Activated CD8-positive, alpha-beta T cell treated with anti-CD3 and anti-CD28 coated beads for 36 hours (primary cell): ENCODE results near the gene KDM2A. TPM values are rescaled to one million over a fixed set of nuclear protein-coding genes. Genes with fewer than 3 reads are reported as not detected.

Experiments used
- ATAC-seq: fragments of 200-7000 bp; cut with Tn5 transposase; one replicate; pipeline ENCODE4 v1.10.0; 2021; ENCODE audit warnings: mild to moderate bottlenecking, moderate library complexity
- CTCF ChIA-PET: fragments of 350-600 bp; sonication (Branson Sonifier 250); formaldehyde crosslinking; loops from one replicate; lab custom pipeline; 2021; ENCODE audit warnings: antibody characterized with exemption; lab: Charles Lee
- POLR2A ChIA-PET: fragments of 350-600 bp; sonication (Branson Sonifier 250); formaldehyde crosslinking; loops from one replicate; lab custom pipeline; 2021; ENCODE audit warnings: antibody characterized with exemption; lab: Charles Lee
- DNase-seq: peaks from one replicate; pipeline ENCODE4 v3.0.0-alpha.2; 2020
- H3K27ac Mint-ChIP-seq: one replicate; pipeline ENCODE4 v1.8.0; 2021; ENCODE audit warnings: mild to moderate bottlenecking, mixed read lengths
- H3K27me3 Mint-ChIP-seq: one replicate; pipeline ENCODE4 v1.8.0; 2021; ENCODE audit warnings: mixed read lengths
- H3K36me3 Mint-ChIP-seq: one replicate; pipeline ENCODE4 v1.8.0; 2021; ENCODE audit warnings: low read depth, mixed read lengths
- H3K4me1 Mint-ChIP-seq: one replicate; pipeline ENCODE4 v1.8.0; 2021; ENCODE audit warnings: low read depth, mixed read lengths
- H3K4me3 Mint-ChIP-seq: one replicate; pipeline ENCODE4 v1.8.0; 2021; ENCODE audit warnings: mild to moderate bottlenecking, moderate library complexity, mixed read lengths
- H3K9me3 Mint-ChIP-seq: one replicate; pipeline ENCODE4 v1.8.0; 2021; ENCODE audit warnings: mixed read lengths
- CTCF ChIP-seq: fragments of 200-600 bp; IDR thresholded peaks from one replicate; pipeline ENCODE4 v1.8.0; 2022; ENCODE audit warnings: antibody characterized with exemption, mild to moderate bottlenecking
- intact Hi-C: fragments of 100-400 bp; cut with micrococcal nuclease; formaldehyde crosslinking; loops from one replicate; pipeline ENCODE4 v1.10.0; 2022
- total RNA-seq, 2 experiments: library from RNA; stranded (reverse); gene quantifications; one replicate each; pipeline ENCODE4 v1.2.3, GENCODE V29; 2021

KDM2A gene
- total RNA-seq, 2 experiments from 2014 or later = 79.6 to 88.1 TPM

DNA sequence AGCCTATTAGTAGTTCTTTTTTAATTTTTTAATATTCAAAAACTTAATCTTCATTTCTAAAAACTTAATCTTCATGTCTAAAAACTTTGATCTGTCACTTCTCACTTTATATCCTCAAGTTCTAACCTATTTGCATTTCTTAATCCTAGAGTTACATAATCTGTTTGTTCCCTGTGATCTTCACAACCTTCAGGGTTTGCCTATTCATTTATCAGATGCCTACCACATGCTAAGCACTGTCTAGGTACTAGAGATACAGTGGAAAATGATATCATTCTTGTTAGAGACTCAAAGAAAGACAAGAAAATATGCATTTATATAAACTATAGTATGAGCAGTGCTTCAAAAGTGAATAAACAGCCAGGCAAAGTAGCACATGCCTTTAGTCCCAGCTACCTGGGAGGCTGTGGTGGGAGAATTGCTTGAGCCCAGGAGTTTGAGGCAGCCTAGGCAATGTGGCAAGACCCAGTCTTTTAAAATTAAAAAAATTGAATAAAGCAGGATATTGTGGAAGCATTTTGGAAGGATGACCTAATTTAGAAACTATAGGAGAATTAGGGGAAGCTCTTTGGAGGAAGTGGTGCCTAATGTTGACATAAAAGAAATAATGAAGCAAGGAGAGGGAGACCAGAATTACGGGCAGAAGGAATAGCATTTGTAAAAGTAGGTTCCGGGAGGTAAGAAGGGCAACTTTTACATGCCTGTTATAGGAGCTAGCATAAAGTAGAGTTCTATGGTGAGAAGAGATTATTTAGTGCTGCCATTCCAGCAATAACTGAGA, 92.8 kb downstream of the KDM2A start:
- intact Hi-C loops = no loop called here
- H3K27ac Mint-ChIP-seq = peak overlapping the region; percentile 47
- TF ChIP-seq CTCF = no peak
- CTCF ChIA-PET = interaction anchor here (1.4 kb wide), 1 partner anchor 25 kb away, joined by 4 read pairs; no protein-coding TSS in a partner anchor
- no peak for ATAC-seq
- no peak for DNase-seq
- H3K4me3 Mint-ChIP-seq = no peak overlapping the region
- H3K36me3 Mint-ChIP-seq = peaks cover 35% of the 10 kb centered on the region
- H3K9me3 Mint-ChIP-seq = no peaks in the 10 kb centered on the region
- POLR2A ChIA-PET = interaction anchor here (1.1 kb wide), 1 partner anchor 28 kb away, joined by 6 read pairs; no protein-coding TSS in a partner anchor
- H3K27me3 Mint-ChIP-seq = no peaks in the 10 kb centered on the region
- peaks cover 12% of the 10 kb centered on the region for H3K4me1 Mint-ChIP-seq

DNA sequence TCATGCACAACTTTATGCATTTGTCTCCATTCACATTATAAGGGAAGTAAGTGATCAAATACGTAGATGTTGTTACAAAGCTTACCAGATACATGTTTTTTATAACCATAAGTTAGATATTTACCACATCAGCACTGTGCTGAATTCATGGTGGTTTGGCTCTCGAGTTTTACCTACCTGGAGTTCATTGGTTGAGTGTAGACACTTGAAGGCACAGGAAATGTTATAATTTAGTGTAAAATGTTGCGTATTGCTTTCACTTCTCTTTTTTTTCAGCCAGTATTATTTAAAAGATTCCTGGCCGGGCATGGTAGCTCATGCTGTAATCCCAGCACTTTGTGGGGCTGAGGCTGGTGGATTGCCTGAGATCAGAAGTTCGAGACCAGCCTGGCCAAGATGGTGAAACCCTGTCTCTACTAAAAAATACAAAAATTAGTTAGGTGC, 94.1 kb downstream of the KDM2A start:
- ATAC-seq (no peak), DNase-seq (no peak)
- TF ChIP-seq CTCF = no peak
- ChIA-PET POLR2A (interaction anchor here (0.7 to 0.9 kb wide), 2 partner anchors 90 to 575 kb away, joined by 3 read pairs; partner anchors contain the start of gene SSH3), CTCF (interaction anchor here (1.3 to 1.4 kb wide), 2 partner anchors 27 to 160 kb away, joined by 4 read pairs; no protein-coding TSS in a partner anchor)
- Mint-ChIP-seq H3K27me3 (no peaks in the 10 kb centered on the region), H3K4me1 (peaks cover 12% of the 10 kb centered on the region), H3K4me3 (no peak overlapping the region), H3K27ac (no peak overlapping the region), H3K9me3 (no peaks in the 10 kb centered on the region), H3K36me3 (peaks cover 40% of the 10 kb centered on the region)
- intact Hi-C loops = no loop called here

GRCh38 chr11:67227726-67228125, 108.7 kb downstream of the KDM2A start:
- no peak for DNase-seq
- no peaks in the 10 kb centered on the region for H3K4me1 Mint-ChIP-seq
- H3K27ac Mint-ChIP-seq = no peak overlapping the region
- peaks cover 27% of the 10 kb centered on the region for H3K36me3 Mint-ChIP-seq
- ChIA-PET CTCF (no interaction called here), POLR2A (no interaction called here)
- H3K27me3 Mint-ChIP-seq = no peaks in the 10 kb centered on the region
- no peak overlapping the region for H3K4me3 Mint-ChIP-seq
- TF ChIP-seq CTCF = no peak
- no peak for ATAC-seq
- H3K9me3 Mint-ChIP-seq = no peaks in the 10 kb centered on the region
- intact Hi-C loops = no loop called here

GRCh38 chr11:67230406-67230805, 111.3 kb downstream of the KDM2A start:
- CTCF ChIA-PET = interaction anchor here (0.8 kb wide), 1 partner anchor 152 kb away, joined by 3 read pairs; no protein-coding TSS in a partner anchor
- Mint-ChIP-seq H3K4me1 (peaks cover 13% of the 10 kb centered on the region), H3K9me3 (no peaks in the 10 kb centered on the region), H3K27me3 (no peaks in the 10 kb centered on the region), H3K27ac (no peak overlapping the region), H3K4me3 (no peak overlapping the region), H3K36me3 (peaks cover 30% of the 10 kb centered on the region)
- ATAC-seq (peak; percentile 20), DNase-seq (no peak)
- intact Hi-C loops = no loop called here
- TF ChIP-seq CTCF = no peak
- POLR2A ChIA-PET = interaction anchor here (1.0 to 1.7 kb wide), 2 partner anchors 10 to 18 kb away, joined by 3 to 9 read pairs; no protein-coding TSS in a partner anchor

DNA sequence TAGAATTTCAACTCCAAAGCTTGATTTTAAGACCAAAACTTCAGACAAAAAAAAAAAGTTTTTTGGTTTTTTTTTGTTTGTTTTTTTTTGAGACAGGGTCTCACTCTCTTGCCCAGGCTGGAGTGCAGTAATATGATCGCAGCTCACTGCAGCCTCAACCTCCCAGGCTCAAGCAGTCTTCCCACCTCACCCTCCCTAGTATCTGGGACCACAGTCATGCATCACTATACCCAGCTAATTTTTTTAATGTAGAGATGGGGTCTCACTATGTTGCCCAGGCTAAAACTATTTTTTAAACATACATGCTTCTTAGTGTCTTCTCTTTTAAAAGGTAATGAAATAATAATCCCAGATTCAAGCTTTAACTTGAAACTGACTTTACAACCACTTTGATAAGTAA, 111.8 kb downstream of the KDM2A start:
- Mint-ChIP-seq H3K27ac (no peak overlapping the region), H3K4me1 (peaks cover 13% of the 10 kb centered on the region), H3K36me3 (peaks cover 30% of the 10 kb centered on the region), H3K4me3 (no peak overlapping the region), H3K9me3 (no peaks in the 10 kb centered on the region), H3K27me3 (no peaks in the 10 kb centered on the region)
- POLR2A ChIA-PET = interaction anchor here (1.0 to 1.7 kb wide), 2 partner anchors 10 to 18 kb away, joined by 3 to 9 read pairs; no protein-coding TSS in a partner anchor
- no peak for TF ChIP-seq CTCF
- no peak for DNase-seq
- intact Hi-C loops = no loop called here
- no peak for ATAC-seq
- CTCF ChIA-PET = interaction anchor here (0.8 kb wide), 1 partner anchor 151 kb away, joined by 3 read pairs; no protein-coding TSS in a partner anchor
